Erythroblast (primary cell): ENCODE data around the gene ARHGAP5.

Source experiments
- GATA1 ChIP-seq: IDR thresholded peaks from 2 replicates; pipeline ENCODE4 v1.6.1; 2011; ENCODE audit warnings: low read depth, mild to moderate bottlenecking, control low read depth, low read length, moderate library complexity
- POLR2A ChIP-seq: IDR thresholded peaks from 2 replicates; pipeline ENCODE4 v1.6.1; 2011; ENCODE audit warnings: mild to moderate bottlenecking, low read length

DNA sequence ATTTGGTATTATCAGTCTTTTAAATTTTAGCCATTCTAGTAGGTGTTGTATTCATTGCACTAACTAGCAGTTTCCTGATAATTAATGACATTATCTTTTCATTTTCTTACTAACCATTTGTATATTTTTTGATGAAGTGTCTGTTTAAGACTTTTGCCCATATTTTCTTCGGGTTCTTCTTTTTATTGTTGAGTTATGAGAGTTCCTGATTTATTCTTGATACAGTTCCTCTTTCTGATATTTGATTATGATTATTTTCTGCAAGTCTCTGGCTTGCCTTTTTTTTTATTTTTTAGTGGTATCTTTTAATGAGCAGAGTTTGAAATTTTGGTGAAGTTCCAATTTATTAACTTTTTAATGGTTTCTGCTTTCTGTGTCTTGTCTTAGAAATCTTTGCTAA, 118.5 kb downstream of the ARHGAP5 start:
- no peak for TF ChIP-seq POLR2A
- no peak for TF ChIP-seq GATA1
